Activated CD8-positive, alpha-beta T cell treated with anti-CD3 and anti-CD28 coated beads, Interleukin-2, amount 10 ng/mL, durations not matched to agents 7 days and 5 days (primary cell): ENCODE data around the gene EEF1AKMT4. TPM values are rescaled to one million over a fixed set of nuclear protein-coding genes. Genes with fewer than 3 reads are reported as not detected.

Source experiments
- ATAC-seq: fragments of 150-1000 bp; cut with Tn5 transposase; one replicate; pipeline ENCODE4 v1.10.0; 2021; ENCODE audit warnings: moderate library complexity
- CTCF ChIA-PET: fragments of 350-600 bp; sonication (Branson Sonifier 250); formaldehyde crosslinking; loops from one replicate; lab custom pipeline; 2021; ENCODE audit warnings: antibody characterized with exemption; lab: Charles Lee
- POLR2A ChIA-PET: fragments of 350-600 bp; sonication (Branson Sonifier 250); formaldehyde crosslinking; loops from one replicate; lab custom pipeline; 2021; ENCODE audit warnings: antibody characterized with exemption; lab: Charles Lee
- DNase-seq: peaks from one replicate; pipeline ENCODE4 v3.0.0-alpha.2; 2020
- H3K27ac Mint-ChIP-seq: one replicate; pipeline ENCODE4 v1.8.0; 2021; ENCODE audit warnings: mild to moderate bottlenecking, mixed read lengths
- H3K27me3 Mint-ChIP-seq: one replicate; pipeline ENCODE4 v1.8.0; 2021; ENCODE audit warnings: low read depth, mixed read lengths
- H3K36me3 Mint-ChIP-seq: one replicate; pipeline ENCODE4 v1.8.0; 2021; ENCODE audit warnings: low read depth, mixed read lengths
- H3K4me1 Mint-ChIP-seq: one replicate; pipeline ENCODE4 v1.8.0; 2021; ENCODE audit warnings: low read depth, mixed read lengths
- H3K4me3 Mint-ChIP-seq: one replicate; pipeline ENCODE4 v1.8.0; 2021; ENCODE audit warnings: mild to moderate bottlenecking, mixed read lengths
- H3K9me3 Mint-ChIP-seq: one replicate; pipeline ENCODE4 v1.8.0; 2022; ENCODE audit warnings: mixed read lengths; ENCODE audit not compliant: insufficient read depth
- total RNA-seq, 2 experiments: library from RNA; stranded (reverse); gene quantifications; one replicate each; pipeline ENCODE4 v1.2.3, GENCODE V29; 2021

The EEF1AKMT4 gene
- total RNA-seq, 2 experiments from 2014 or later = 4.5 to 4.7 TPM

DNA sequence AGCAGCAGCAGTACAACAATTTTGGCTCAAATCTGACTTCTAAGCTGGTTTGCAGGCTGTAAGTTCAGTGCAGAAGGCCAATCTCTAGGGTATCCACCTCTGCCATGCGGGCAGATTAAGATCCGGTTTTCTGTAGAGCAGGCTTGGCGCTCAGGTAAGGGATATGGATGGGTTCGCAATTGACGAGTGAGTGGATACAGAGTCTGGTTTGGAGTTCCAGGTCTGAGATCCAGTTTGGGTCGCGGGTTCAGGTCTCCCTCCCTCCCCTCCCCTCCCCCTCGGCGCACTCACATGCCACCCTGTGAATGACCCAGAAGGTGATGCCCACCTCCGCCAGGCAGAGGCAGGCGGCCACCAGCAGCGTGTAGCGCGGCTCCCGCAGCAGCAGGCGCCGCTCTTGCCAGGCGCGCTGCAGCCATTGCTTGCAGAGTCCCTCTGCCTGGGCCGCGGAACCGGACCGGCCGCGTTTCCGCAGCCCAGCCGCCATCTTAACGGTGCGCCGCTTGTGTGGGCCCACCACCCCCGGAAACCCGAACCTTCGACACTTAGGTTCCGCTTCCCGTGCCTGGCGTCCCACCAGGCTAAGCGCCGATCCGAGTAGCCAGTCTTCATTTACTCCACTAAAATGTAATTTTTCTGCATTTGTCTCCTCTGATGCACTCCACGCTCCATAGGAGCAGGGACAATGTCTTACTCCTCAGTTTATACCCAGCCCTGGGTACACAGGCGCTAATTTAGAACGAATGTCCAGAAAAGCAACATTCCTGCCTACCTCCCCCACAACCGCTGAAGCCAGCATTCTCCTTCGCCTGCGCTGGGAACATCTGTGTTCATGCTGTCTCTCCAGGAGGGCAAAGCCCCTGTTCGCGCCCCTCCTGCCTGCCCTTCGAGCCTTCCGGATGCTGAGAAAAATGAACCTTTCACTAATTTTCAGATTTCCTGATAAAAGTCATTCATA, 739 bp upstream of the EEF1AKMT4 start, which contains the start of gene ALG3:
ALG3 (minus strand) TSS at position 509 of the 958 bp plus-strand sequence; CDS start at position 487, 22 bp downstream.
- Mint-ChIP-seq H3K9me3 (no peaks in the 10 kb centered on the region), H3K4me1 (peaks cover 12% of the 10 kb centered on the region), H3K36me3 (peaks cover 9% of the 10 kb centered on the region), H3K4me3 (peak within 1 kb of the TSS; percentile 82), H3K27ac (peak within 1 kb of the TSS; percentile 93), H3K27me3 (no peaks in the 10 kb centered on the region)
- peak; percentile 48 for ATAC-seq
- CTCF ChIA-PET = interaction anchor here (1.1 to 3.4 kb wide), 9 partner anchors 11 to 364 kb away, joined by 3 to 45 read pairs (median 7); partner anchors contain the start of genes ABCF3, PARL and VWA5B2
- POLR2A ChIA-PET = no interaction called here
- DNase-seq = peak; percentile 91

GRCh38 chr3:184250167-184250828, 826 bp downstream of the EEF1AKMT4 start:
- Mint-ChIP-seq H3K9me3 (no peaks in the 10 kb centered on the region), H3K4me1 (peaks cover 12% of the 10 kb centered on the region)

GRCh38 chr3:184255291-184256039, 6.0 kb downstream of the EEF1AKMT4 start:
- POLR2A ChIA-PET = no interaction called here
- ATAC-seq (no peak), DNase-seq (no peak)
- Mint-ChIP-seq H3K4me1 (peaks cover 10% of the 10 kb centered on the region), H3K9me3 (no peaks in the 10 kb centered on the region), H3K27me3 (peaks cover 10% of the 10 kb centered on the region), H3K4me3 (no peak overlapping the region), H3K36me3 (peaks cover 8% of the 10 kb centered on the region), H3K27ac (no peak overlapping the region)
- CTCF ChIA-PET = interaction anchor here (1.2 to 2.0 kb wide), 2 partner anchors 25 to 28 kb away, joined by 5 to 11 read pairs; no protein-coding TSS in a partner anchor

More at GRCh38 chr3:184250167-184250828, 826 bp downstream of the EEF1AKMT4 start:
- peak overlapping the region; percentile 82 for H3K4me3 Mint-ChIP-seq
- ChIA-PET POLR2A (interaction anchor here (0.6 to 0.9 kb wide), 2 partner anchors 23 to 64 kb away, joined by 3 to 5 read pairs; partner anchors contain the start of gene ABCF3), CTCF (interaction anchor here (0.7 to 2.7 kb wide), 27 partner anchors 9 to 448 kb away, joined by 3 to 45 read pairs (median 4); partner anchors contain the start of genes ABCF3, DVL3, EIF2B5 and PARL)
- ATAC-seq (peak; percentile 71), DNase-seq (peak; percentile 94)
- H3K27ac Mint-ChIP-seq = peak overlapping the region; percentile 93
- no peaks in the 10 kb centered on the region for H3K27me3 Mint-ChIP-seq
- H3K36me3 Mint-ChIP-seq = no peaks in the 10 kb centered on the region

GRCh38 chr3:184257083-184257915, 7.8 kb downstream of the EEF1AKMT4 start:
- CTCF ChIA-PET = no interaction called here
- no peak for ATAC-seq
- Mint-ChIP-seq H3K27ac (no peak overlapping the region), H3K36me3 (peaks cover 12% of the 10 kb centered on the region), H3K4me3 (no peak overlapping the region), H3K9me3 (no peaks in the 10 kb centered on the region), H3K27me3 (peaks cover 20% of the 10 kb centered on the region), H3K4me1 (peaks cover 19% of the 10 kb centered on the region)
- DNase-seq = no peak
- POLR2A ChIA-PET = no interaction called here

DNA sequence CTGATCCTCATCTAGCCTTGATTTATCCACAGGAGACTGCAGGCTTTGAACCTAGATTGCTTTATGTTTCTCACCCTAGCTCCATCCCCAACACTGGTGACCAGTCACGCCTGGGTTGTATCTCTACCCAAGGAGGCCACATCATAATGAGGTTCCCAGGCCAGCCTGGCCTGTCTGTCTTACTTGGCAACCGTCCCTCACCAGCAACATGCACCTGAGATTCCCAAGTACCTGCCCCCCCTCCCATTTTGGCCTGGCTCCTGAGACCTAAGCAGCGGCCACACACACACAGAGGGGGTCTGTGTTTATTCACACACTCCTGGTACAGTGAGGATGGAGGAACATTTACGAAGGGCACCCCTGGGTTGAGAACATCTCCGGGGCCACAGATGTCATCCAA, 9.5 kb downstream of the EEF1AKMT4 start:
- Mint-ChIP-seq H3K9me3 (no peaks in the 10 kb centered on the region), H3K4me1 (peaks cover 23% of the 10 kb centered on the region), H3K36me3 (peaks cover 12% of the 10 kb centered on the region), H3K27ac (no peak overlapping the region), H3K4me3 (no peak overlapping the region), H3K27me3 (peaks cover 26% of the 10 kb centered on the region)
- ChIA-PET POLR2A (no interaction called here), CTCF (interaction anchor here (1.0 to 2.7 kb wide), 2 partner anchors 9 to 31 kb away, joined by 4 to 11 read pairs; partner anchors contain the start of gene EEF1AKMT4)
- DNase-seq (no peak), ATAC-seq (no peak)

DNA sequence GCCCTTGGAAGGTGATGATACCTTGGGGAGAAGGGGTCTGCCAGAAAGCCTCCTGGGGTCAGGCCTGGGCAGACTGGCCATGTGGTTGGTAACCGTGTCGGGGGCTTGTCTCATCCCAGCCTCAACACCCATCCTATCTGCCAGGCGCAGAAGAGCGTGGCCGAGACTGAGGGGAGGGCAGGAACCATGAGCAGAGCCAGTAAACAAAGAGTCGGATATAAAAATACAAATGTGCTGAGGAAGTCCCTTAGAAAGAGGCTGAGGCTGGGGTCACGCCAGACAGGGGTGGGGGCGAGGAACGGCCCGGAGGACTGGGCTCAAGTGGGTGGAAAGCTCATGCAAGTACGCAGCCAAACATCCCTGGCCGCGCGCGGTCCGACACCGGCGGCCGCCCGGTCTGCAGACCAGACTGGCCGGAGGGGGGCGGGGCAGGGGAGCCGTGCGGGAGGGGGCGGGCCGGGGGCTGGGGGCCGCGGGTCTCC, 10.0 kb downstream of the EEF1AKMT4 start:
- ChIA-PET CTCF (interaction anchor here (0.9 to 2.7 kb wide), 2 partner anchors 10 to 31 kb away, joined by 3 to 11 read pairs; partner anchors contain the start of gene EEF1AKMT4), POLR2A (no interaction called here)
- Mint-ChIP-seq H3K9me3 (no peaks in the 10 kb centered on the region), H3K4me1 (peaks cover 23% of the 10 kb centered on the region), H3K4me3 (peak overlapping the region; percentile 38), H3K27ac (no peak overlapping the region), H3K36me3 (peaks cover 12% of the 10 kb centered on the region), H3K27me3 (peaks cover 26% of the 10 kb centered on the region)
- no peak for ATAC-seq
- DNase-seq = no peak

GRCh38 chr3:184259878-184260723, 10.6 kb downstream of the EEF1AKMT4 start:
- Mint-ChIP-seq H3K4me3 (peak overlapping the region; percentile 66), H3K36me3 (peaks cover 12% of the 10 kb centered on the region), H3K27ac (peak overlapping the region; percentile 55), H3K4me1 (peaks cover 23% of the 10 kb centered on the region), H3K27me3 (peaks cover 29% of the 10 kb centered on the region), H3K9me3 (no peaks in the 10 kb centered on the region)
- ChIA-PET POLR2A (no interaction called here), CTCF (interaction anchor here (0.9 to 2.7 kb wide), 3 partner anchors 10 to 364 kb away, joined by 3 to 11 read pairs (median 3); partner anchors contain the start of gene EEF1AKMT4)
- ATAC-seq (peak; percentile 63), DNase-seq (peak; percentile 49)

DNA sequence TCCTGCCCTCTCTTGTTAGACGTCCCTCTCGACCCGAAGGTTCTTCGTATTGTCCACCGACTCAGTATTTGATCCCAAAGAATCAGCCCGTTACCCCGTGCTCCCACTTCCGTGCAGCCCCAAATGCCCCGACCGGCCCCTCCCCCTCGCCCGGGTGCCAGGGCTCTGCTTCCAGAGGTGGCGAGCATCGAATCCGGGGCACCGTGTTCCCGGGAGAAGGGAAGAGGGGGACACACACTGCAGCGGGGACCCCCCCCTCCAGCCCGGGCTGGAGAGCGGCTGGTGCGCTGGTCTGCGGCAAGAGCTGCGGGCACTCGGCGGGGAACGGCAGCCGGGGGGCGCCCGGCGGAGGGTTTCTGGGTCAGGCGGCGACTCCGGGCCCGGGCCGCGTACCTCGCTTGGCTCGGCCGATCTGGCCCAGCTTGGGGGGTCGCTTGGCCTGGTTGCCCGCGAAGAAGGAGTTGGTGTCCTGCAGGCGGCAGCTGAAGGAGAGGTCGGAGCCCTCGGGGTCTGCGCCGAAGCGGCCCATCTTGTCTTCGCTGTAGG, 11.3 kb downstream of the EEF1AKMT4 start:
- ATAC-seq = no peak
- H3K36me3 Mint-ChIP-seq = peaks cover 12% of the 10 kb centered on the region
- H3K9me3 Mint-ChIP-seq = no peaks in the 10 kb centered on the region
- peaks cover 30% of the 10 kb centered on the region for H3K27me3 Mint-ChIP-seq
- DNase-seq = no peak
- ChIA-PET POLR2A (no interaction called here), CTCF (interaction anchor here (1.2 to 2.7 kb wide), 2 partner anchors 11 to 365 kb away, joined by 3 to 11 read pairs; partner anchors contain the start of gene EEF1AKMT4)
- H3K4me3 Mint-ChIP-seq = peak overlapping the region; percentile 66
- H3K27ac Mint-ChIP-seq = no peak overlapping the region
- H3K4me1 Mint-ChIP-seq = peaks cover 20% of the 10 kb centered on the region

DNA sequence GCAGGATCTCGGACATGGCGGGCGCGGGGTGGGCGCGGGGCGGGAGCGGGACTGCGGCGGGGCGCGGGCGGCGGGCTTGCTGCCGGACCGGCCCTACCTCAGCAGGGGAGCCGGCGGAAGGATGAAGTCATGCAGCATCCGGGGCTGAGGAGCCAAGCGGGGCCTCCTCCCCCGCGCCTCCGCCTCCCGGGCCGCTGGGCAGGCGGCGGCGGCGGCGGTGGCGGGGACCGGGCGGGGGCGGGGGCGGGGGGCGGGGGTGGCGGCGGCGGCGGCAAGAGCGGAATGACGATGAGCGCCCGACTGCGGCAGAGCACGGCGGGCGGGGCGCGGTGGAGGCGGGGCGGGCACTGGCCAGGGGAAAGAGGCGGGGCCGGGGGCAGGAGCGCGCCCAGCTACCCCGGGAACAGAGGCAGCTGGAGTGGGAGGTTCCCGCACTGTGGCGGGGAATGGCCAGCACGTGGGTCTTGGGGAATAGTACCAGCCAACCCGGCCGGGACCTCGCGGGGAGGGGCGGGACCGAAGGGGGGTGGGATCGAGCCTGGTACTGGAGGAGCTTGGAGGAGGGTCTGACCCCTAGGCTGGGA, 11.9 kb downstream of the EEF1AKMT4 start, which contains the start of gene CAMK2N2:
CAMK2N2 (minus strand) TSS at position 284 of the 584 bp plus-strand sequence; CDS start at position 16, 268 bp downstream.
- CTCF ChIA-PET = interaction anchor here (0.5 to 1.2 kb wide), 3 partner anchors 10 to 366 kb away, joined by 3 read pairs; no protein-coding TSS in a partner anchor
- peaks cover 30% of the 10 kb centered on the region for H3K27me3 Mint-ChIP-seq

More for the DNA sequence above, 11.9 kb downstream of the EEF1AKMT4 start, which contains the start of gene CAMK2N2:
- Mint-ChIP-seq H3K4me1 (peaks cover 20% of the 10 kb centered on the region), H3K9me3 (no peaks in the 10 kb centered on the region), H3K27ac (peak within 1 kb of the TSS; percentile 55), H3K4me3 (peak within 1 kb of the TSS; percentile 80), H3K36me3 (peaks cover 12% of the 10 kb centered on the region)
- POLR2A ChIA-PET = no interaction called here
- ATAC-seq (peak; percentile 69), DNase-seq (peak; percentile 61)
